ENCODE data around the gene KDR.

GRCh38 chr4:55086578-55086977, 38.8 kb downstream of the KDR start:
- no peak for TF ChIP-seq CTCF (IDR thresholded peaks at IDR 0.05; ENCODE audit: poor library complexity)
- TF ChIP-seq EZH2 (IDR thresholded peaks at IDR 0.05; ENCODE audit: borderline replicate concordance), result no peak
- no peak for TF ChIP-seq EZH2phosphoT487 (IDR thresholded peaks at IDR 0.05; ENCODE audit: low read depth, severe bottlenecking, unreplicated experiment)
